Inflammatory macrophage treated with lipopolysaccharide for 1 hour (primary cell): ENCODE data around the gene PSMG3.

Experiments used
- DNase-seq, 2 donors: peaks; one replicate each; pipeline ENCODE4 v3.0.0-alpha.2; 2020 to 2022

Gene PSMG3

GRCh38 chr7:1569833-1570632 lies at the start of gene PSMG3:
TSS of gene PSMG3 (minus strand) at chr7:1570032. CDS start at chr7:1569339, 693 bp downstream.
- peak; percentile 85 to 91 for DNase-seq

DNA sequence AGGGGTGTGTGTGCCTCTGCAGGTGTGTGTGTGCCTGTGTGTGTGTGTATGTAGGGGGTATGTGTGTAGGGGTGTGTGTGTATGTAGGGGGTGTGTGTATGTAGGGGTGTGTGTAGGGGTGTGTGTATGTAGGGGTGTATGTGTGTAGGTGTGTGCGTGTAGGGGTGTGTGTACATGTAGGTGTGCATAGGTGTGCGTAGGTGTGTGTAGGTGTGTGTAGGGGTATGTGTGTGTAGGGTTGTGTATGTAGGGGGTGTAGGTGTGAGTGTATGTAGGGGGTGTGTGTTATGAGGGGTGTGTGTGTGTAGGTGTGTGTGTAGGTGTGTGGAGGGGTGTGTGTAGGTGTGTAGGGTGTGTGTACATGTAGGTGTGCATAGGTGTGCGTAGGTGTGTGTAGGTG lies 48.6 kb upstream of the PSMG3 start:
- DNase-seq: no peak

DNA sequence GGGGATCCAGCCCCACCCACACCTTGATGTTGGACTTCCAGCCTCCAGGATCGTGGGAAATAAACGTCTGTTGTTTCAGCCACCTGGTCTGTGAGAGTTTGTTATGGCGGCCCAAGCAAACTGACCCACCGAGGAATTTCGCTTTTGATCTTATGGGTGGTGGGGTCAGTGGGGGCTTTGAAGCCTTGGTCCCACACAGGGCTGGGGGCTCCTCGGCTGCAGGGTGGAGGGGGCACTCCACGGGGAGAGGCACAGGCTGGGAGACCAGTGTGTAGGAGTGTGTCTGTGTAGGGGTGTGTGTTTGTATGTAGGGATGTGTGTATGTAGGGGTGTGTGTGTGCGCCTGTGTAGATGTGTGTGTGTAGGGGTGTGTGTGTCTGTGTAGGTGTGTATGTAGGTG lies 48.1 kb upstream of the PSMG3 start:
- DNase-seq: no peak

DNA sequence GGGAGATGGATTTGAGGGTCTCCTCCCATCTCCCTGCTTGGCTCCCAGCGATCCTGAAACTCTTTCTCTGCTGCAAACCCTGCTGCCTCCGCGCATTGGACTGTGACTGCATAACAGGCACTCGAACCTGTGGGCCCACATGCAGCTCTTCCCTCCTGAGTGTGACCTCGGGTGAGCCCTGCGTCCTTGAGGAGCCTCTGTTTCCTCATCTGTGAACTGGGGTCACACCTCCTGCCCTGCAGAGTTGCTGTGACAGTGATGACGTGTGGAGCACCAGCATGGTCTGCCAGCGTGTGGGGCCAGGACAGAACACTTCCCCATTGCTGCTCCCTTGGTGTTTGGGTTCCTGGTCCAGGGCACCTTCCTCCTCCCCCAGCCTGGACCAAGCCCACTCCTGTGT lies 46.9 kb upstream of the PSMG3 start:
- DNase-seq: no peak

DNA sequence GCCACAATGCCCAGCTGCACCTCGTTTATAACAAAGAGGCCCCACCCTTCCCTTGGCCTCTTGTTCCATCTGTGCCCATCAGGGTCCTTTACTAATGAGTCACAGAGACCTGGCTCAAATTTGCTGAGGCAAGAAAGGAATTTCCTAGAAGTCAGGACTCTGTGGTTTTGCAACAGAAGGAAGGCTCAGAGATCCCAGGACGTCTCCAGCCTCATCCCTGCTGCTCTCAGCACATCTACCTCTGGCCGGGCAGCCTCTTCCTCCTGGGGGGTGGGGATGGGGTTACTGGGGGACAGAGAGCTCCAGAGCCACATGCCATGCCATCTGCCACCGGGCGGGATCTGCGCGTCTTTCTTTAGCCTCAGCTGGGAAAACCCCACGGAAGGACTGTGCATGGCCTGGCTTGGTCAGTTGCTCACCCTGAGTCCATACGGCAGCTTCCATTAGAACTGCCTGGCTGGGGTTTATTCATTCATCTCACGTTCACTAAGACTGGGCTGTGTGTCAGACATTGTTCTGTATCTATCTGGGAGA lies 41.9 kb upstream of the PSMG3 start:
- DNase-seq: peak; percentile 20 to 33

GRCh38 chr7:1610678-1611302 lies 41.0 kb upstream of the PSMG3 start:
- DNase-seq: no peak

DNA sequence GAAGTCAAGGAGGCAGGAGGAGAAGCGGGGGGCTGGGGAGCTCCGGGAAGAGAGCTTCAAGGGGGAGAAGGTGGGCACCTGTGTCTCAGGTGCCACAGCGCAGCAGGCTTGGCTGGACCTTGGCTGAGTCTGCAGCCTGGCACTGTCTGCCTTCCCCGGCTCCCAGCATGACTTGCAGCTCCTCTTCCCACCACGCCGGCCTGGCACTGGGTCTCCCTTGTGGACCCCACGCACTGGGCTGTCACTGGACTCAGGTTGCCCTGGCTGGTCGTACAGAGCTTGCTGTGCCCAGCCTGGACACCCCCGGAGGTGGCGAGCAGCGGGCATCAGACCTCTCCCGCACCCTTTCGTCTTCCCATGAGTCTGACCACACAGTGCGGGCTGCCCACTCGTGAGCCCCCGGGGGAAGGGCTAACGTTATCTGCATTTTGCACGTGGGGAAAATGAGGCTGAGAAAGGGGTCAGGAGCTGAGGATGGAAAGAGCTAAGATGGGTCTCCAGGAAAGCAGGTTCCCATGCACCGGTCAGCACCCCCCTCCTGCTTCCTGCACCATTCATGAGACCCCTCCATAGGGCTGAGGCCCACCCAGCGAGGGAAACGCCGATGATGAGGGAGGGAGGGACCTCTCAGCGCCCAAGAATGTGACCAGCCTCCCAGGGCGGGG lies 40.3 kb upstream of the PSMG3 start:
- no peak for DNase-seq

DNA sequence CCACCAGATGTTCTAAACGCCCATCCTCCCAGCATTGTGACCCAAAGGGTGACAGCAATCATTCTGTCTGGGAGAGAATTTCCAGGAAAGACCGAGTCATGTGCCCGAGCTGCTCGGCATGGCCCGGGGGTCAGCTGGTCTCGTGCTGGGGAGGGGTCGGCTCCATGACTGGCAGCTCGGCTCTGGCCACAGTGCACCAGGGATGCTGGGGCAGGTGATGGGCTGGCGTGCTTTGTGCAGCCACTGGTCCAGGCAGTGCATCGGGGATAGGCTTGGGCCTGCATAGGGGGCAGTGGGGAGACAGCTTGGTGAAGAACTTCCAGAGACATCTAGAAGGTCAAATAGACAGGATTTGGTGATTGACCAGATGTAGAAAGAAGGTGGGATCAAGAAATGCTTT lies 39.2 kb upstream of the PSMG3 start:
- no peak for DNase-seq

DNA sequence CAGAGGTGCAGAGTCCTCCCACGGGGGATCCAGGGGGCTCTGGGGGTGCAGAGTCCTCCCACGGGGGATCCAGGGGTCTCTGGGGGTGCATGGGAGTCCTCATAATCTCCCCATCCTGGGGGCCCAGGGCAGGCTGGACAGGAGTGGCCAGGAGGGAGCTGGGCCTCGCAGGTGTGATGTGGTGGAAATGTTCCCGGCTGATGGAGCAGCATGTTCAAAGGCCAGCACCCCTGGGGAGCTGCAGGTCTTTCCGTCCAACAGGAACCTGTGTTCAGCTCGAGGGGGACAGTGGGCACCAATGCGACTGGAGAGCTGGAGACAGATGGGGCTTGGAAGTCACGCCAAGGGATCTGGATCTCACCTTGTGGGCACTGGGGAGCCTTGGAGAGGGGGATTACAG lies 38.5 kb upstream of the PSMG3 start:
- no peak for DNase-seq

DNA sequence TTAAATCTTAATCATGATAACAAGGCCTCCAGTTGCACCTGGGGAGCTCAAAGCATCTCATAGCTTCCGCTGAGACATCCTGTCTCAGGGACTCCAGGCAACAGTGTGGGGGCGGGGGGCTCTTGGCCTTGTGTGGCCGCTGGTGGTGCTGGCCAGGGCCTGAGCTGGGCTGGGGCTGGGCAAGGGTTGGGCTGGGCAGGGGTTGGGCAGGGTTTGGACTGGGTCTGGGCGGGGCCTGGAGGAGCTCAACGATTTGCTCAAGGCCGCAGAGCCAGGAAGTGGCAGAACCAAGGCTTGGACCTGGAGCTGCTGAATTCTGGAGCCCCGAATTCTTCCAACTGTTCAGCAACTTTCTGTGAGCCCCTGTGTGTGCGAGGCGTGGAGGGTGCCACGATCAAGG lies 37.9 kb upstream of the PSMG3 start:
- DNase-seq: no peak

DNA sequence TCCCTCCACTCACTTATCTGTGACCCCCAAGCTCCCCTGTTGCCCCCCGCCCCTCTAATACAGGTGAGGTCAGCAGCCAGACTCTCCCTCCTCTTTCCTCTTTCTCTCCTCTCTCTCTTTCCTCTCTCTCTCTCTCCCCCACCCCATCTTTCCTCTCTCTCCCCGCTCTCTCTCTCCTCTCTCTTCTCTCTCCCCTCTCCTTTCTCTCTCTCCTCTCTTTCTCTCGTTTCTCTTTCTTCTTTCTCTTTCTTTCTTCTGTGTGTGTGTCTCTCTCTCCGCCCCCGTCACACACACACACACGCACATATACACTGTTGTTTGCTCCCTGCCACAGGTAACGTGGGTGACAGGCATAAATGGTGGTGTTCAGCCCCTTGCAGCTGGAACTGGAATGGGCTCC lies 37.2 kb upstream of the PSMG3 start:
- DNase-seq: no peak

GRCh38 chr7:1604383-1604782 lies 34.6 kb upstream of the PSMG3 start:
- no peak for DNase-seq

DNA sequence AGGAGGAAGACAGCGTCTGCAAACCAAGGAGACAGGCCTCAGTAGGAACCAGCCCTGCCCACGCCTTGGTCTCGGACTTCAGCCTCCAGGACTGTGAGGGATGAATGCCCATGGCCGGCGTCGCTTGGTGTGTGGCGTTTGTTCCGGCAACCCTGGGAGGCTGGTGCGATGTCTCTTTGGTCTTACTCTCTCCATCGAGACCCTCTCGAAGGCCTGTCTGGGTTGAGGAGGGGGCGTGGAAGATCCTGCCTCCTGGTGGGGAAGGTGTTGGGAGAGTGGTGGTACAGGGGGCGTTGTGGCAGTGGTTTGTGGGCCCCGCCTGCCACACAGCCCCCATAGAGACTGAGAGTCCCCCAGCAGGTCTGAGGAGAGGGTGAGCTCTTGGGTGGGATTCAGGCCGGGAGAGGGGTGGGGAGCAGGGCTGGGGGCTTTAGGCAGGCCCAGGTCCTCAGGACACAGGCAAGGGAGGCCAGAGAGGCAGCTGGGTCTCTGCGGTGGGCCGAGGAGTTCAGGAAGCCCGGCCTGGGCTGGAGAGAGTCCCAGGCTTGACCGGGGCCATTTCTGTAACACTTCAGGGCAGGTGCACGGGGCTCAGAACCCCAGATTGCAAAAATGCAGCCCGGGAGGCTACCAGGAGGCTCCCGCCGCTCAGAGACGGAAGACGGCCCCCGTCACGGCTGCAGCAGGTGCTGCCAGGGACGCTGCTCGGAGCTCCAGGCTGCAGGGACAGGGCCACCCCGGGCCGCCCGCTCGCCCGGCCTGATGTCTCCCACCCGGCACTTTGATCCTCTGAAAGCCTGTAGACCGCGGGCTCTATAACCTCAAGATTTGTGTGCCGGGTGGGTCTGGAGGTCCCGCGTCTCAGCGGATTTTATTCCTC lies 33.8 kb upstream of the PSMG3 start:
- DNase-seq: no peak

GRCh38 chr7:1602386-1602785 lies 32.6 kb upstream of the PSMG3 start:
- DNase-seq: no peak

DNA sequence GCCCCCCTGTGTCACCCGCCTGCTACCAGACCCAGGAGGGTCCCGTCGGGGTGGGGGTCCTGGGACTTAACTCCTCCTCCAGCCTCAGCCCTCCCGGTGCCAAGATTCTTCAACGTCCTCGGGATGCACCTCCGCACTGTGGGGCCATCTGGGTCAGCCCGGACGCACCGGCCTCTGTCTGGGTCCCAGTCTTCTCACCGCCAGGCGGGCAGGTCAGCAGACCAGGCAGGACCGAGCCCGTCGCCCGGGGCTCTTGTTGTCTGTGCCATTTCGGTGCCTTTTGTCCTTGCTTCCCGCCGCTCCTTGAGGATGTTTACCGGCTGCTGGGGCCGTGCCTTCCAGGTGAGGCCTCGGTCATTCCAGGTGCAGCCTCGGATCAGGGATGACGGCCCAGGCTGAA lies 32.1 kb upstream of the PSMG3 start:
- DNase-seq: no peak

- DNase-seq: no peak
These were observed 30.0 kb upstream of the PSMG3 start for GRCh38 chr7:1599640-1600395.

DNA sequence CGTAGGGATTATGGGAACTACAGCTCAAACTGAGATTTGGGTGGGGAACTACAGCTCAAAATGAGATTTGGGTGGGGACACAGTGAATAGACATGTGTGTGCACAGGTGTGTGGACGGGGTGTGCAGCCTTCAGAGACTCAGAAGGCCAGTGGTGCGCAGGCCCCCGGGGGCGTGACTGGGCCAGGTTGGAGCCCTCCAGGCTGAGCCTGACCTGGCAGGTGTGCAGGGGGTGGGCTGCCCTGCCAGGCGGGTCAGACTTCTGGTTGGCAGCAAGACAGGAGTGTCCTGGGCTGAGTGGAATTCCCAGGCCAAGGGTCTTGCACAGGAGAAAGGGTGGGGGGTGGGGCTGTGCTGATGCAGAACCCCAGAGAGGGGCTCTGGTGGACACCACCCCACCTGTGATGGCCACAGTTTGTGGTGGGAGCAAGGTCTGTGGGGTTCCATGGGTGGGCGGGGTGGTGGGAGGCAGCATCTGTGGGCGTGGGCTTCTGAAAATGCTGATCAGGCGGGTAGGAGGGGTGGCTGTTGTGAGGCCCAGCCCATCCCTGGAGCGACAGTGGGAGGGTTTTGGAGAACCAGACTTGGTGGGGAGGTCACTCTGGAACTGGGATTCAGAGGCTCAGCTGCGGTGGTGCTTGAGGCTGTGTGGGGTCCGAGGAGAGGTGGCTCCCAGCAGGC lies 29.3 kb upstream of the PSMG3 start:
- DNase-seq: no peak

- DNase-seq: no peak
These were observed 28.5 kb upstream of the PSMG3 start for GRCh38 chr7:1598286-1598685.

- no peak for DNase-seq
These were observed 28.0 kb upstream of the PSMG3 start for GRCh38 chr7:1597791-1598190.

- DNase-seq: peak in 1 of 2 donors; percentile 7
These were observed 27.4 kb upstream of the PSMG3 start for GRCh38 chr7:1597066-1597760.
